SK-N-SH (cell line): ENCODE measurements around the gene CTDSPL2.

Source experiments
- FOXM1 ChIP-seq: IDR thresholded peaks from 2 replicates; pipeline ENCODE4 v1.4.0; 2012; ENCODE audit warnings: low read depth, mild to moderate bottlenecking
- MXI1 ChIP-seq: IDR thresholded peaks from 2 replicates; pipeline ENCODE4 v1.6.1; 2012; ENCODE audit warnings: mild to moderate bottlenecking, low read depth, low read length, improper control_type of control experiment
- PBX3 ChIP-seq: IDR thresholded peaks from 2 replicates; pipeline ENCODE4; 2012
- SIN3A ChIP-seq: IDR thresholded peaks from 2 replicates; pipeline ENCODE4 v1.6.1; 2012; ENCODE audit warnings: low read depth, mild to moderate bottlenecking, low read length, moderate library complexity, borderline replicate concordance
- TAF1 ChIP-seq: IDR thresholded peaks from 2 replicates; pipeline ENCODE4 v1.6.1; 2012; ENCODE audit warnings: low read depth, mild to moderate bottlenecking, low read length, moderate library complexity, borderline replicate concordance
- TF ChIP-seq, protein P1 (sequence below): fragments of 200-600 bp; sonication (generic); IDR thresholded peaks from 2 replicates; pipeline ENCODE4 v1.6.1; 2017; ENCODE audit warnings: antibody characterized with exemption, mild to moderate bottlenecking, moderate library complexity

GRCh38 chr15:44482090-44482489 is 54.7 kb downstream of the CTDSPL2 start:
- TF ChIP-seq, protein P1, sequence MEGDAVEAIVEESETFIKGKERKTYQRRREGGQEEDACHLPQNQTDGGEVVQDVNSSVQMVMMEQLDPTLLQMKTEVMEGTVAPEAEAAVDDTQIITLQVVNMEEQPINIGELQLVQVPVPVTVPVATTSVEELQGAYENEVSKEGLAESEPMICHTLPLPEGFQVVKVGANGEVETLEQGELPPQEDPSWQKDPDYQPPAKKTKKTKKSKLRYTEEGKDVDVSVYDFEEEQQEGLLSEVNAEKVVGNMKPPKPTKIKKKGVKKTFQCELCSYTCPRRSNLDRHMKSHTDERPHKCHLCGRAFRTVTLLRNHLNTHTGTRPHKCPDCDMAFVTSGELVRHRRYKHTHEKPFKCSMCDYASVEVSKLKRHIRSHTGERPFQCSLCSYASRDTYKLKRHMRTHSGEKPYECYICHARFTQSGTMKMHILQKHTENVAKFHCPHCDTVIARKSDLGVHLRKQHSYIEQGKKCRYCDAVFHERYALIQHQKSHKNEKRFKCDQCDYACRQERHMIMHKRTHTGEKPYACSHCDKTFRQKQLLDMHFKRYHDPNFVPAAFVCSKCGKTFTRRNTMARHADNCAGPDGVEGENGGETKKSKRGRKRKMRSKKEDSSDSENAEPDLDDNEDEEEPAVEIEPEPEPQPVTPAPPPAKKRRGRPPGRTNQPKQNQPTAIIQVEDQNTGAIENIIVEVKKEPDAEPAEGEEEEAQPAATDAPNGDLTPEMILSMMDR = no peak
- TF ChIP-seq PBX3 (no peak), SIN3A (no peak), TAF1 (no peak), MXI1 (no peak), FOXM1 (no peak)
